ENCODE measurements around the gene ABI3BP.

DNA sequence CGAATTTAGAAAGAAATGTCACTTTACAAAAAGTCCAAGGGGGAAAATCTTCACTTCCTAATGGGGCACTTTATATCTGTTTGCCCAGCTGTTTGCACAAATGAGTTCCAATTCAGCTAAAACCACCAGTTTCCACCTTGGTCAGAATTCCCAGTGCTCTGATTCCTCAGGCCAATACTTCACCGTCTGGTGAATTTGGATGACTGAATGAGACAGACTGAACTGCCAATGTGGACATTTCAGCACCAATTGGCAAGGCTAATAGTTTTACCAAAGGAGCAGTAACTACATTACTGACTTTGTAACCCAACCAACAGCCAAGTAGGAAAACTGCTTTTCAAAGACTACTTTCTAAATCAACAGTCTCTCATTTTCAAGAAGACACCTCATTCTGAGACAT, 51.8 kb downstream of the ABI3BP start:
- TF ChIP-seq CTCF (conservative IDR thresholded peaks at IDR 0.05; ENCODE audit: low read depth, low read length) = no peak
- no peak for TF ChIP-seq EZH2 (IDR thresholded peaks at IDR 0.05; ENCODE audit: low read length, unreplicated experiment)
